SK-N-SH treated with all-trans-retinoic acid at 6 μM for 48 hours (cell line): ENCODE results near the gene DCBLD2.

Experiments used
- ATAC-seq: fragments of 200-7000 bp; cut with Tn5 transposase; 3 replicates; pipeline ENCODE4 v1.9.1; 2020; ENCODE audit warnings: mild to moderate bottlenecking, moderate library complexity
- ARNTL ChIP-seq: fragments of 450-650 bp; formaldehyde crosslinking; IDR thresholded peaks from 2 replicates; pipeline ENCODE4 v1.5.0; 2020; ENCODE audit warnings: low read depth, mild to moderate bottlenecking, moderate library complexity, borderline replicate concordance
- BACH2 ChIP-seq: fragments of 250-450 bp; sonication (Bioruptor Pico); IDR thresholded peaks from 2 replicates; pipeline ENCODE4 v1.9.0; 2021; ENCODE audit warnings: mild to moderate bottlenecking, borderline replicate concordance
- CSDC2 ChIP-seq: fragments of 250-450 bp; sonication (Bioruptor Pico); IDR thresholded peaks from 2 replicates; pipeline ENCODE4 v1.5.0; 2020; ENCODE audit warnings: mild to moderate bottlenecking, moderate library complexity
- ESRRG ChIP-seq: fragments of 250-450 bp; sonication (Bioruptor Pico); IDR thresholded peaks from 2 replicates; pipeline ENCODE4 v1.6.1; 2021; ENCODE audit warnings: mild to moderate bottlenecking
- GLIS3 ChIP-seq: fragments of 250-450 bp; sonication (Bioruptor Pico); IDR thresholded peaks from 2 replicates; pipeline ENCODE4 v1.5.0; 2020; ENCODE audit warnings: mild to moderate bottlenecking, moderate library complexity
- ISL1 ChIP-seq: fragments of 250-450 bp; sonication (Bioruptor Pico); IDR thresholded peaks from 2 replicates; pipeline ENCODE4 v2.1.2; 2022; ENCODE audit warnings: mild to moderate bottlenecking, moderate library complexity
- OSR1 ChIP-seq: fragments of 250-450 bp; sonication (Bioruptor Pico); IDR thresholded peaks from 2 replicates; pipeline ENCODE4 v1.8.0; 2022; ENCODE audit warnings: moderate library complexity, mild to moderate bottlenecking, inconsistent platforms
- PPARA ChIP-seq: fragments of 250-450 bp; sonication (Bioruptor Pico); IDR thresholded peaks from 2 replicates; pipeline ENCODE4 v1.5.0; 2020; ENCODE audit warnings: mild to moderate bottlenecking, borderline replicate concordance
- RARB ChIP-seq: fragments of 250-450 bp; sonication (Bioruptor Pico); IDR thresholded peaks from 2 replicates; pipeline ENCODE4 v1.8.0; 2021; ENCODE audit warnings: mild to moderate bottlenecking, moderate library complexity
- SNAI2 ChIP-seq: fragments of 250-450 bp; sonication (Bioruptor Pico); IDR thresholded peaks from 2 replicates; pipeline ENCODE4 v1.5.0; 2020; ENCODE audit warnings: mild to moderate bottlenecking, moderate library complexity
- TCF4 ChIP-seq: fragments of 250-450 bp; sonication (Bioruptor Pico); IDR thresholded peaks from 2 replicates; pipeline ENCODE4 v1.8.0; 2021; ENCODE audit warnings: mild to moderate bottlenecking, moderate library complexity, borderline replicate concordance
- TOX ChIP-seq: fragments of 250-450 bp; sonication (Bioruptor Pico); IDR thresholded peaks from 2 replicates; pipeline ENCODE4 v1.8.0; 2021; ENCODE audit warnings: mild to moderate bottlenecking, moderate library complexity, borderline replicate concordance
- ZC3H10 ChIP-seq: fragments of 250-450 bp; sonication (Bioruptor Pico); IDR thresholded peaks from 2 replicates; pipeline ENCODE4 v1.5.1; 2021; ENCODE audit warnings: mild to moderate bottlenecking, moderate library complexity
- ZFP3 ChIP-seq: fragments of 250-450 bp; sonication (Bioruptor Pico); IDR thresholded peaks from 2 replicates; pipeline ENCODE4 v1.5.0; 2020; ENCODE audit warnings: mild to moderate bottlenecking, moderate library complexity
- ZFP30 ChIP-seq: fragments of 450-650 bp; formaldehyde crosslinking; IDR thresholded peaks from 2 replicates; pipeline ENCODE4 v1.5.0; 2022; ENCODE audit warnings: mild to moderate bottlenecking, moderate library complexity
- ZNF565 ChIP-seq: fragments of 450-650 bp; formaldehyde crosslinking; conservative IDR thresholded peaks from 2 replicates; pipeline ENCODE4 v1.5.0; 2020; ENCODE audit warnings: low read depth, mild to moderate bottlenecking, moderate library complexity
- ZNF70 ChIP-seq: fragments of 450-650 bp; formaldehyde crosslinking; IDR thresholded peaks from 2 replicates; pipeline ENCODE4 v1.5.0; 2020; ENCODE audit warnings: mild to moderate bottlenecking, moderate library complexity
- ZNF8 ChIP-seq: fragments of 450-650 bp; formaldehyde crosslinking; IDR thresholded peaks from 2 replicates; pipeline ENCODE4 v1.5.0; 2020; ENCODE audit warnings: mild to moderate bottlenecking, moderate library complexity
- TF ChIP-seq, protein P1 (sequence below): fragments of 250-450 bp; sonication (Bioruptor Pico); IDR thresholded peaks from 2 replicates; pipeline ENCODE4 v1.8.0; 2021; ENCODE audit warnings: low read depth, mild to moderate bottlenecking, moderate library complexity, borderline replicate concordance
- TF ChIP-seq, protein P2 (sequence below): fragments of 250-450 bp; sonication (Bioruptor Pico); IDR thresholded peaks from 2 replicates; pipeline ENCODE4 v1.5.1; 2021; ENCODE audit warnings: mild to moderate bottlenecking, moderate library complexity
- TF ChIP-seq, protein P3 (sequence below): fragments of 250-450 bp; sonication (Bioruptor Pico); IDR thresholded peaks from 2 replicates; pipeline ENCODE4 v1.5.0; 2020; ENCODE audit warnings: mild to moderate bottlenecking, moderate library complexity
- TF ChIP-seq, protein P4 (sequence below): fragments of 250-450 bp; sonication (Bioruptor Pico); IDR thresholded peaks from 2 replicates; pipeline ENCODE4 v1.8.0; 2020; ENCODE audit warnings: mild to moderate bottlenecking, moderate library complexity, borderline replicate concordance
- TF ChIP-seq, protein P5 (sequence below): fragments of 250-450 bp; sonication (Bioruptor Pico); IDR thresholded peaks from 2 replicates; pipeline ENCODE4 v1.5.1; 2020; ENCODE audit warnings: low read depth, mild to moderate bottlenecking, moderate library complexity

The DCBLD2 gene

DNA sequence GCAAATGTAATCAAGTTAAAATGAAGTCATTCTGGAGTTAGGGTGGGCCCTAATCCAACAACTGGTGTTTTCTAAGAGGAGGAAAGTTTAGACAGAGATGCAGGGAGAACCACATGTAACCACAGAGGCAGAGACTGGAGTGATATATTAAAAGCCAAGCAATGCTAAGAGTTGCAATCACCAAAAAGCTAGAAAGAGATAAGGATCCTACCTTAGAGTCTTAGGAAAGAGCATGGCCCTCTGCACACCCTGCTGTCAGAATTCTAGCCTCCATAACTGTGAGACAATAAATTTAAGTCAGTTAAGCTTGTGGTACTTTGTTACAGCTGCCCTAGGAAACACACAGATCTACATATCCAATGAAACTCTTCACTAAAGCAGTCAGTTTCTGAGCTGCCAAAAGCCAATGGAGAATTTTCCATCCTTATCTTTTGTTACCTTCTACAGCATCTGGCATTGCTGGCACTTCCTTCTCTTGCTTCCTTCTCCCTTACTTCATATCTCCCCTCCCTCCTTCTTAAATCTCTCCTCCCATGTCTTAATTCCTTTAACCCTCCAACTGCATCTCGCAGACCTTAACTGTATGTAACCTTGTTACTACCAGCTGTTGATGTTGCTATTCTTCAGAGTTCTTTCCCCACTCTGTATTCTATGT lies 11.2 kb downstream of the DCBLD2 start:
- TF ChIP-seq GLIS3 (CRISPR knock-in tag), result no peak
- TF ChIP-seq ZFP3 (CRISPR knock-in tag), result no peak
- TF ChIP-seq SNAI2 (CRISPR knock-in tag), result no peak
- TF ChIP-seq BACH2 (CRISPR knock-in tag), result no peak
- no peak for TF ChIP-seq TCF4 (CRISPR knock-in tag)
- TF ChIP-seq, protein P1, sequence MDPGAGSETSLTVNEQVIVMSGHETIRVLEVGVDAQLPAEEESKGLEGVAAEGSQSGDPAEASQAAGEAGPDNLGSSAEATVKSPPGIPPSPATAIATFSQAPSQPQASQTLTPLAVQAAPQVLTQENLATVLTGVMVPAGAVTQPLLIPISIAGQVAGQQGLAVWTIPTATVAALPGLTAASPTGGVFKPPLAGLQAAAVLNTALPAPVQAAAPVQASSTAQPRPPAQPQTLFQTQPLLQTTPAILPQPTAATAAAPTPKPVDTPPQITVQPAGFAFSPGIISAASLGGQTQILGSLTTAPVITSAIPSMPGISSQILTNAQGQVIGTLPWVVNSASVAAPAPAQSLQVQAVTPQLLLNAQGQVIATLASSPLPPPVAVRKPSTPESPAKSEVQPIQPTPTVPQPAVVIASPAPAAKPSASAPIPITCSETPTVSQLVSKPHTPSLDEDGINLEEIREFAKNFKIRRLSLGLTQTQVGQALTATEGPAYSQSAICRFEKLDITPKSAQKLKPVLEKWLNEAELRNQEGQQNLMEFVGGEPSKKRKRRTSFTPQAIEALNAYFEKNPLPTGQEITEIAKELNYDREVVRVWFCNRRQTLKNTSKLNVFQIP (CRISPR knock-in tag), result no peak
- no peak for TF ChIP-seq ESRRG (CRISPR knock-in tag)
- TF ChIP-seq, protein P2, sequence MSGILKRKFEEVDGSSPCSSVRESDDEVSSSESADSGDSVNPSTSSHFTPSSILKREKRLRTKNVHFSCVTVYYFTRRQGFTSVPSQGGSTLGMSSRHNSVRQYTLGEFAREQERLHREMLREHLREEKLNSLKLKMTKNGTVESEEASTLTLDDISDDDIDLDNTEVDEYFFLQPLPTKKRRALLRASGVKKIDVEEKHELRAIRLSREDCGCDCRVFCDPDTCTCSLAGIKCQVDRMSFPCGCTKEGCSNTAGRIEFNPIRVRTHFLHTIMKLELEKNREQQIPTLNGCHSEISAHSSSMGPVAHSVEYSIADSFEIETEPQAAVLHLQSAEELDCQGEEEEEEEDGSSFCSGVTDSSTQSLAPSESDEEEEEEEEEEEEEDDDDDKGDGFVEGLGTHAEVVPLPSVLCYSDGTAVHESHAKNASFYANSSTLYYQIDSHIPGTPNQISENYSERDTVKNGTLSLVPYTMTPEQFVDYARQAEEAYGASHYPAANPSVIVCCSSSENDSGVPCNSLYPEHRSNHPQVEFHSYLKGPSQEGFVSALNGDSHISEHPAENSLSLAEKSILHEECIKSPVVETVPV (CRISPR knock-in tag), result no peak
- TF ChIP-seq ZFP30 (CRISPR knock-in tag), result no peak
- TF ChIP-seq CSDC2 (CRISPR knock-in tag), result no peak
- TF ChIP-seq, protein P3, sequence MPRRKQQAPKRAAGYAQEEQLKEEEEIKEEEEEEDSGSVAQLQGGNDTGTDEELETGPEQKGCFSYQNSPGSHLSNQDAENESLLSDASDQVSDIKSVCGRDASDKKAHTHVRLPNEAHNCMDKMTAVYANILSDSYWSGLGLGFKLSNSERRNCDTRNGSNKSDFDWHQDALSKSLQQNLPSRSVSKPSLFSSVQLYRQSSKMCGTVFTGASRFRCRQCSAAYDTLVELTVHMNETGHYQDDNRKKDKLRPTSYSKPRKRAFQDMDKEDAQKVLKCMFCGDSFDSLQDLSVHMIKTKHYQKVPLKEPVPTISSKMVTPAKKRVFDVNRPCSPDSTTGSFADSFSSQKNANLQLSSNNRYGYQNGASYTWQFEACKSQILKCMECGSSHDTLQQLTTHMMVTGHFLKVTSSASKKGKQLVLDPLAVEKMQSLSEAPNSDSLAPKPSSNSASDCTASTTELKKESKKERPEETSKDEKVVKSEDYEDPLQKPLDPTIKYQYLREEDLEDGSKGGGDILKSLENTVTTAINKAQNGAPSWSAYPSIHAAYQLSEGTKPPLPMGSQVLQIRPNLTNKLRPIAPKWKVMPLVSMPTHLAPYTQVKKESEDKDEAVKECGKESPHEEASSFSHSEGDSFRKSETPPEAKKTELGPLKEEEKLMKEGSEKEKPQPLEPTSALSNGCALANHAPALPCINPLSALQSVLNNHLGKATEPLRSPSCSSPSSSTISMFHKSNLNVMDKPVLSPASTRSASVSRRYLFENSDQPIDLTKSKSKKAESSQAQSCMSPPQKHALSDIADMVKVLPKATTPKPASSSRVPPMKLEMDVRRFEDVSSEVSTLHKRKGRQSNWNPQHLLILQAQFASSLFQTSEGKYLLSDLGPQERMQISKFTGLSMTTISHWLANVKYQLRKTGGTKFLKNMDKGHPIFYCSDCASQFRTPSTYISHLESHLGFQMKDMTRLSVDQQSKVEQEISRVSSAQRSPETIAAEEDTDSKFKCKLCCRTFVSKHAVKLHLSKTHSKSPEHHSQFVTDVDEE, result no peak
- TF ChIP-seq ISL1, result no peak
- TF ChIP-seq OSR1 (CRISPR knock-in tag), result no peak
- TF ChIP-seq TOX (CRISPR knock-in tag), result no peak
- TF ChIP-seq PPARA, result no peak
- no peak for TF ChIP-seq ZNF70 (CRISPR knock-in tag)
- TF ChIP-seq RARB (CRISPR knock-in tag), result no peak
- TF ChIP-seq, protein P4, sequence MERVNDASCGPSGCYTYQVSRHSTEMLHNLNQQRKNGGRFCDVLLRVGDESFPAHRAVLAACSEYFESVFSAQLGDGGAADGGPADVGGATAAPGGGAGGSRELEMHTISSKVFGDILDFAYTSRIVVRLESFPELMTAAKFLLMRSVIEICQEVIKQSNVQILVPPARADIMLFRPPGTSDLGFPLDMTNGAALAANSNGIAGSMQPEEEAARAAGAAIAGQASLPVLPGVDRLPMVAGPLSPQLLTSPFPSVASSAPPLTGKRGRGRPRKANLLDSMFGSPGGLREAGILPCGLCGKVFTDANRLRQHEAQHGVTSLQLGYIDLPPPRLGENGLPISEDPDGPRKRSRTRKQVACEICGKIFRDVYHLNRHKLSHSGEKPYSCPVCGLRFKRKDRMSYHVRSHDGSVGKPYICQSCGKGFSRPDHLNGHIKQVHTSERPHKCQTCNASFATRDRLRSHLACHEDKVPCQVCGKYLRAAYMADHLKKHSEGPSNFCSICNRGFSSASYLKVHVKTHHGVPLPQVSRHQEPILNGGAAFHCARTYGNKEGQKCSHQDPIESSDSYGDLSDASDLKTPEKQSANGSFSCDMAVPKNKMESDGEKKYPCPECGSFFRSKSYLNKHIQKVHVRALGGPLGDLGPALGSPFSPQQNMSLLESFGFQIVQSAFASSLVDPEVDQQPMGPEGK (CRISPR knock-in tag), result no peak
- TF ChIP-seq ARNTL (CRISPR knock-in tag), result no peak
- no peak for TF ChIP-seq ZNF8 (CRISPR knock-in tag)
- no peak for ATAC-seq

DNA sequence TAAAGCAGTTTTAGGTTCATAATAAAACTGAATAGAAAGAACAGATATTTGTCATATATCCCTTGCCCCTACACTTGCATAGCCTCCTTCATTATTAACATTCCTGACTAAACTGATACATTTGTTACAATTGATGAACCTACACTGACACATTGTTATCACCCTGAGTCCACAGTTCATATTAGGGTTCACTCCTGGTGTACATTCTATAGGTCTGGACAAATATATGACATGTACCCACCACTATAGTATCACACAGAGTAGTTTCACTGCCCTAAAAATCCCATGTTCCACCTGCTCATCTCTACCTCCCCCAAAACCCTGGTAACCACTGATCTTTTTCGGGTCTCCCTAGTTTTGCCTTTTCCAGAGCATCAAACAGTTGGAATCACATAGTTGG lies 13.8 kb downstream of the DCBLD2 start:
- ATAC-seq, result no peak
- no peak for TF ChIP-seq CSDC2 (CRISPR knock-in tag)
- no peak for TF ChIP-seq ZNF565
- no peak for TF ChIP-seq ZFP3 (CRISPR knock-in tag)
- no peak for TF ChIP-seq GLIS3 (CRISPR knock-in tag)
- TF ChIP-seq, protein P5, sequence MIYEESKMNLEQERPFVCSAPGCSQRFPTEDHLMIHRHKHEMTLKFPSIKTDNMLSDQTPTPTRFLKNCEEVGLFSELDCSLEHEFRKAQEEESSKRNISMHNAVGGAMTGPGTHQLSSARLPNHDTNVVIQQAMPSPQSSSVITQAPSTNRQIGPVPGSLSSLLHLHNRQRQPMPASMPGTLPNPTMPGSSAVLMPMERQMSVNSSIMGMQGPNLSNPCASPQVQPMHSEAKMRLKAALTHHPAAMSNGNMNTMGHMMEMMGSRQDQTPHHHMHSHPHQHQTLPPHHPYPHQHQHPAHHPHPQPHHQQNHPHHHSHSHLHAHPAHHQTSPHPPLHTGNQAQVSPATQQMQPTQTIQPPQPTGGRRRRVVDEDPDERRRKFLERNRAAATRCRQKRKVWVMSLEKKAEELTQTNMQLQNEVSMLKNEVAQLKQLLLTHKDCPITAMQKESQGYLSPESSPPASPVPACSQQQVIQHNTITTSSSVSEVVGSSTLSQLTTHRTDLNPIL, result no peak
- TF ChIP-seq, protein P1 (CRISPR knock-in tag), result no peak
- no peak for TF ChIP-seq ZC3H10 (CRISPR knock-in tag)
- no peak for TF ChIP-seq OSR1 (CRISPR knock-in tag)
- no peak for TF ChIP-seq TCF4 (CRISPR knock-in tag)
